KMS-11 (cell line): Measurements from ENCODE around the gene KCNG3.
A peak's percentile ranks its signal among the peaks of the same experiment; 100 is the strongest.

Experiments
- H2AFZ ChIP-seq: fragments of 200-600 bp; sonication (generic); 2 replicates; pipeline ENCODE4 v1.6.1; 2016; ENCODE audit warnings: antibody characterized with exemption, mixed run types, low read depth
- H3K27ac ChIP-seq: fragments of 200-600 bp; sonication (generic); 2 replicates; pipeline ENCODE4 v1.6.1; 2016; ENCODE audit warnings: mild to moderate bottlenecking, mixed run types
- H3K27me3 ChIP-seq: fragments of 200-600 bp; sonication (generic); 2 replicates; pipeline ENCODE4 v1.6.1; 2017; ENCODE audit warnings: mild to moderate bottlenecking, low read depth, mixed run types, moderate library complexity; ENCODE audit not compliant: insufficient read depth
- H3K36me3 ChIP-seq: fragments of 200-600 bp; sonication (generic); 2 replicates; pipeline ENCODE4 v1.6.1; 2017; ENCODE audit warnings: mild to moderate bottlenecking, mixed run types; ENCODE audit not compliant: insufficient read depth
- H3K4me1 ChIP-seq: fragments of 200-600 bp; sonication (generic); 2 replicates; pipeline ENCODE4 v1.6.1; 2016; ENCODE audit warnings: mild to moderate bottlenecking, low read depth, mixed run types; ENCODE audit not compliant: poor library complexity, severe bottlenecking
- H3K4me2 ChIP-seq: fragments of 200-600 bp; sonication (generic); 2 replicates; pipeline ENCODE4 v1.7.0; 2016; ENCODE audit warnings: mild to moderate bottlenecking, mixed run types
- H3K4me3 ChIP-seq: fragments of 200-600 bp; sonication (generic); IDR thresholded peaks from 2 replicates; pipeline ENCODE4 v1.6.1; 2017; ENCODE audit warnings: low read depth, low read length, mixed read lengths; ENCODE audit not compliant: insufficient read depth
- H3K79me2 ChIP-seq: fragments of 200-600 bp; sonication (generic); 2 replicates; pipeline ENCODE4 v1.6.1; 2016; ENCODE audit warnings: low read depth, mixed run types; ENCODE audit not compliant: insufficient read depth
- H3K9ac ChIP-seq: fragments of 200-600 bp; sonication (generic); 2 replicates; pipeline ENCODE4 v1.6.1; 2016; ENCODE audit warnings: mild to moderate bottlenecking, mixed run types
- H4K20me1 ChIP-seq: fragments of 200-600 bp; sonication (generic); 2 replicates; pipeline ENCODE4 v1.6.1; 2016; ENCODE audit warnings: mild to moderate bottlenecking, mixed run types; ENCODE audit not compliant: insufficient read depth
- TF ChIP-seq, protein P1 (sequence below): fragments of 200-600 bp; sonication (generic); conservative IDR thresholded peaks from 2 replicates; pipeline ENCODE4 v1.6.1; 2017; ENCODE audit warnings: low read depth, mild to moderate bottlenecking, antibody characterized with exemption, low read length, moderate library complexity, mixed read lengths

The KCNG3 gene

DNA sequence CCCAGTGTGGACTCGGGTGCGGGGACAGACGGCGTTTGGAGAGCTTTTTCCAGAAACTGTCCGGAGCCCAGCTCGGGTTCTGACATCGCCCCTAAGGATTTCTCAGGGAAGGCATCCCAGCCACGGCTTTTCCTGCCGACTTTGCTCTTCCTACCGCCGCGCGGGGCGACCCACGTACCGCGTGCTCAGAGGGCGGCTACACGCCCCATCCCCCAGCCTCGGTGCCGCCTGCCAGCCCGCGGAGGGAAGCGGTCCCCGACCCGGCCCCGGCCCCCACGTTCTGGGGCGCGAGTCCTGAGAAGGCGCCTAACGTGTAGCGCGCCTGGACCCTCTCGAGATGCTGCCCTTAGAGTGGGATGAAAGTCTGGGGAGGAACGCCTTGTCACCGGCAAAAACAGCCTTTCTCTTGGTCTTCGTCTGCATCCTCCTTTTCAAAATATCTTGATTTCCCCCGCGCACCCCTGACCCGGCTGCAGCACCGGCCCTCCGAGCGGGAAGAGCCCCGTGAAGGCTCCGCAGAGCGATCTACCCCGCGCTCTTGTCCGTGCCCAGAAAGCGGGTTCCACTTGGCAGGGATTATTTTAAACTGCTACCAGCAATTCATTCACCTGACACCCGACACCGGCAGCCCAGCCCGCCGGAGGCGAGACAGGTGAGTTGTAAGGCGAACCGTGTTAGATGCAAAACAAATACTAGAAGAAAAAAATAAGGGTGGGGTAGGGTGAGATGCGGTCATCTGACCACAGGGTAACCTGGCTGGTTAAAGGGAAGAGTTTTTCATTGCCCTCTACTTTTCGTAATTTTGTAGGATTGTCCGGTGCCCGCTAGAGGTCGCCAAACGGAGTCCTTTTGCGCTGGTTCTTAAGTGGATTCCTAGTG, 812 bp upstream of the KCNG3 start:
- peak overlapping the region; percentile 96 for H2AFZ ChIP-seq
- H3K36me3 ChIP-seq: no peaks in the 10 kb centered on the region
- peaks cover 7% of the 10 kb centered on the region for H3K4me1 ChIP-seq
- peak overlapping the region; percentile 75 for H3K9ac ChIP-seq
- peak overlapping the region; percentile 57 for H3K27ac ChIP-seq
- no peaks in the 10 kb centered on the region for H3K27me3 ChIP-seq
- no peaks in the 10 kb centered on the region for H3K79me2 ChIP-seq
- no peaks in the 10 kb centered on the region for H4K20me1 ChIP-seq
- TF ChIP-seq, protein P1, sequence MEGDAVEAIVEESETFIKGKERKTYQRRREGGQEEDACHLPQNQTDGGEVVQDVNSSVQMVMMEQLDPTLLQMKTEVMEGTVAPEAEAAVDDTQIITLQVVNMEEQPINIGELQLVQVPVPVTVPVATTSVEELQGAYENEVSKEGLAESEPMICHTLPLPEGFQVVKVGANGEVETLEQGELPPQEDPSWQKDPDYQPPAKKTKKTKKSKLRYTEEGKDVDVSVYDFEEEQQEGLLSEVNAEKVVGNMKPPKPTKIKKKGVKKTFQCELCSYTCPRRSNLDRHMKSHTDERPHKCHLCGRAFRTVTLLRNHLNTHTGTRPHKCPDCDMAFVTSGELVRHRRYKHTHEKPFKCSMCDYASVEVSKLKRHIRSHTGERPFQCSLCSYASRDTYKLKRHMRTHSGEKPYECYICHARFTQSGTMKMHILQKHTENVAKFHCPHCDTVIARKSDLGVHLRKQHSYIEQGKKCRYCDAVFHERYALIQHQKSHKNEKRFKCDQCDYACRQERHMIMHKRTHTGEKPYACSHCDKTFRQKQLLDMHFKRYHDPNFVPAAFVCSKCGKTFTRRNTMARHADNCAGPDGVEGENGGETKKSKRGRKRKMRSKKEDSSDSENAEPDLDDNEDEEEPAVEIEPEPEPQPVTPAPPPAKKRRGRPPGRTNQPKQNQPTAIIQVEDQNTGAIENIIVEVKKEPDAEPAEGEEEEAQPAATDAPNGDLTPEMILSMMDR: peak; percentile 97
- H3K4me2 ChIP-seq: peak overlapping the region; percentile 67
- H3K4me3 ChIP-seq: peak overlapping the region; percentile 93

DNA sequence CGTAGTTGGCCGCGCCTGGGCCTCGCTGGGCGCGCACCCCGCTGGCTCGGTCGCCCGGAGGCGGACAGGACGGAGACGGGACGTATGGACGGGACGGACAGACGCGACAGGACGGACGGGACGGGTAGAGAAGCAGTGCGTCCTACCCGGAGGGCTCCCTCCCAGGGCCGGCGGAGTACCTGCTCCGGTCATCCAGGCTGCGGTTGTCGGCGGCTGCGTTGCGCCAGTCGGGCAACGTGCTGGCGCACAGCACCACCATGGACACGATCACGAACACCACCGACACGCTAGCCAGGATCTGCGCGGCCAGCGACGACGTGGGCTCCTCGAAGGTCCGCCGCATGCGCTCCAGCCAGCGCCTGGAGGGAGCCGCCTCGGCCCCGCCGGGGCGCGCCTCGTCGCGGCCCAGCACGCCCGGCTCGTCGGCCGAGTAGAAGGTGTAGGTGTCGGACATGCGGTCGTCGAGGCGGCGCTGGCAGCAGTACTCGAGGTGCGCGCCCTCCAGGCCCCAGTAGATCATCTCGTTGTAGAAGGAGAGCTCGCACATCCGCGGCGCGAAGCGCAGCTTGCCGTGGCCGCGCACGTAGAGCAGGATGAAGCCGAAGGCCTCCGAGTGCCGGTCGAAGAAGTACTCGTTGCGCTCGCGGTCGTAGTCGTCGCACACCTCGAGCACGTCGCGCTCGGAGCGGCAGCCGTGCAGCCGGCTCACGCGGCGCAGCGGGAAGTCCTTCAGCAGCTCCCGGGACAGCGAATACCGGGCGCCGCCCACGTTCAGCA, 903 bp downstream of the KCNG3 start:
- H3K79me2 ChIP-seq: no peaks in the 10 kb centered on the region
- H3K9ac ChIP-seq: no peak overlapping the region
- H4K20me1 ChIP-seq: no peaks in the 10 kb centered on the region
- H3K36me3 ChIP-seq: no peaks in the 10 kb centered on the region
- H3K27me3 ChIP-seq: no peaks in the 10 kb centered on the region
- no peak overlapping the region for H3K4me3 ChIP-seq
- H3K27ac ChIP-seq: no peak overlapping the region
- peaks cover 7% of the 10 kb centered on the region for H3K4me1 ChIP-seq
- TF ChIP-seq, protein P1: no peak
- H3K4me2 ChIP-seq: no peak overlapping the region
- H2AFZ ChIP-seq: peak overlapping the region; percentile 96; the same call in 1 of the 2 replicates

DNA sequence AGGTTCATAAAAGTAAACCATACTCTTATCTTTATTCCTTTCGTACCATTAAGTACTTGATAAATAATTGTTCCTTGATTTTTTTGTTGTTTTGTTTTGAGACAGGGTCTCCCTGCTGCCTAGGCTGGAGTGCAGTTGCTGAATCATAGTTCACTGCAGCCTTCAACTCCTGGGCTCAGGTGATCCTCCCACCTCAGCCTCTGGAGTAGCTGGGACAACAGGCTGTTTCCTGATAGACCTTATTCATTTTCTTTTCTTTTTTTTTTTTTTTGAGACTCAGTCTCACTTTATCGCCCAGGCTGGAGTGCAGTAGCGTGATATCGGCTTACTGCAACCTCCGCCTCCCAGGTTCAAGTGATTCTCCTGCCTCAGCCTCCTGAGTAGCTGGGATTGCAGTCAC, 5.5 kb downstream of the KCNG3 start:
- H3K4me3 ChIP-seq: no peak overlapping the region
- no peaks in the 10 kb centered on the region for H3K36me3 ChIP-seq
- TF ChIP-seq, protein P1: no peak
- no peak overlapping the region for H3K4me2 ChIP-seq
- H3K27ac ChIP-seq: no peak overlapping the region
- no peak overlapping the region for H2AFZ ChIP-seq
- H3K79me2 ChIP-seq: no peaks in the 10 kb centered on the region
- H3K27me3 ChIP-seq: no peaks in the 10 kb centered on the region
- H3K9ac ChIP-seq: no peak overlapping the region
- H3K4me1 ChIP-seq: no peaks in the 10 kb centered on the region
- H4K20me1 ChIP-seq: no peaks in the 10 kb centered on the region

DNA sequence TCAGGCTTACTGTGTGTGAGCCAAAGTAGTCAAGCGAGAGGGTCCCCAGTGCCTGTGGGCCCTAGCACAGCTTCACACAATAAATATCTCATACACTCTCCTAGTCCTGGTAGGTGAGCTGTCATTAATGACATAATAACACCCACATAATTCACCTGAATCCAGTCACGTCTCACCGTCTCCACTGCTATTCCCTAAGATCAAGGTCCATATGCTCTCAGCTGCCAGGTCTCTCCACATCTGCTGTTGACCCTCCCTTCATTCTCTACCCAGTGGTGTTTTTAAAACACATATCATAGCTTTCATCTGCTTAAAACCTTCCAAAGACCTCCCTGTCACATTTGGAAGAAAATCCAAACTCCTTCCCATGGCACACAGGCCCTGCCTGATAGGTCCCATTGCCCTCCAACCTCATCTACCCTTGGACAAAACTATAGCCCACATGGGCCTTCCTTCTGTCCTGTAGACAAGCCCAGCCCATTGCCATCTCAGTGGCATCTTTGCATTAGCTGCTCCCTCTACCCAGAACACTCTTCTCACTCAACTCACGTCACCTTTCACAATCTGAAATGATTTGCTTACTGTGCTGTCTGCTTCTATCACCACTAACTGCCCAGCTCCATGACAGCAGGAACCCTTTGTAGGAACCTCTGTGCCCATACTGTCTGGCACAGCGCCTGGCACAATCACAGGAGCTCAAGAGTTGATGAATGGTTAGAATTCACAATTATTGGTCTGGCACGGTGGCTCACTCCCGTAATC, 7.5 kb downstream of the KCNG3 start:
- H2AFZ ChIP-seq: no peak overlapping the region
- no peaks in the 10 kb centered on the region for H3K36me3 ChIP-seq
- H3K9ac ChIP-seq: no peak overlapping the region
- H3K4me1 ChIP-seq: no peaks in the 10 kb centered on the region
- no peaks in the 10 kb centered on the region for H3K79me2 ChIP-seq
- no peak overlapping the region for H3K4me3 ChIP-seq
- TF ChIP-seq, protein P1: no peak
- no peaks in the 10 kb centered on the region for H4K20me1 ChIP-seq
- no peak overlapping the region for H3K27ac ChIP-seq
- H3K27me3 ChIP-seq: no peaks in the 10 kb centered on the region
- no peak overlapping the region for H3K4me2 ChIP-seq
